Nephron progenitor cell (in vitro differentiated cells): ENCODE data around the gene LZIC.

ENCODE experiments used
- DNase-seq: peaks from one replicate; pipeline ENCODE4 v3.0.0; 2021
- H3K27ac Mint-ChIP-seq: 2 replicates; pipeline ENCODE4 v1.8.0; 2021; ENCODE audit warnings: mild to moderate bottlenecking, moderate library complexity, mixed read lengths
- H3K27me3 Mint-ChIP-seq: 2 replicates; pipeline ENCODE4 v1.8.0; 2021; ENCODE audit warnings: mild to moderate bottlenecking, low read depth, mixed read lengths; ENCODE audit not compliant: poor library complexity
- H3K36me3 Mint-ChIP-seq: 2 replicates; pipeline ENCODE4 v1.8.0; 2021; ENCODE audit warnings: low read depth, mixed read lengths
- H3K4me1 Mint-ChIP-seq: 2 replicates; pipeline ENCODE4 v1.8.0; 2021; ENCODE audit warnings: mixed read lengths
- H3K4me3 Mint-ChIP-seq: 2 replicates; pipeline ENCODE4 v1.8.0; 2021; ENCODE audit warnings: mild to moderate bottlenecking, moderate library complexity, mixed read lengths
- H3K9me3 Mint-ChIP-seq: 2 replicates; pipeline ENCODE4 v1.8.0; 2021; ENCODE audit warnings: mild to moderate bottlenecking, moderate library complexity, mixed read lengths
- CTCF ChIP-seq: fragments of 200-600 bp; sonication (generic); IDR thresholded peaks from 2 replicates; pipeline ENCODE4 v1.5.0; 2021; ENCODE audit warnings: antibody characterized with exemption

LZIC gene

GRCh38 chr1:9887070-9887469 lies 56.1 kb downstream of the LZIC start:
- H3K4me3 Mint-ChIP-seq: no peak overlapping the region
- no peaks in the 10 kb centered on the region for H3K36me3 Mint-ChIP-seq
- peak overlapping the region; percentile 42 for H3K27ac Mint-ChIP-seq
- TF ChIP-seq CTCF: no peak
- no peaks in the 10 kb centered on the region for H3K27me3 Mint-ChIP-seq
- no peak for DNase-seq
- H3K4me1 Mint-ChIP-seq: peaks cover 42% of the 10 kb centered on the region
- no peaks in the 10 kb centered on the region for H3K9me3 Mint-ChIP-seq

- no peak overlapping the region for H3K4me3 Mint-ChIP-seq
- H3K36me3 Mint-ChIP-seq: no peaks in the 10 kb centered on the region
- DNase-seq: no peak
- no peak overlapping the region for H3K27ac Mint-ChIP-seq
- no peaks in the 10 kb centered on the region for H3K9me3 Mint-ChIP-seq
- TF ChIP-seq CTCF: no peak
- H3K27me3 Mint-ChIP-seq: no peaks in the 10 kb centered on the region
- H3K4me1 Mint-ChIP-seq: peaks cover 39% of the 10 kb centered on the region
Observed at GRCh38 chr1:9886092-9886742, 57.0 kb downstream of the LZIC start.

GRCh38 chr1:9884805-9885204 lies 58.4 kb downstream of the LZIC start:
- no peaks in the 10 kb centered on the region for H3K27me3 Mint-ChIP-seq
- H3K4me3 Mint-ChIP-seq: no peak overlapping the region
- TF ChIP-seq CTCF: no peak
- H3K27ac Mint-ChIP-seq: peak overlapping the region; percentile 83
- peaks cover 25% of the 10 kb centered on the region for H3K4me1 Mint-ChIP-seq
- no peaks in the 10 kb centered on the region for H3K36me3 Mint-ChIP-seq
- DNase-seq: no peak
- no peaks in the 10 kb centered on the region for H3K9me3 Mint-ChIP-seq

- H3K27me3 Mint-ChIP-seq: no peaks in the 10 kb centered on the region
- no peak for TF ChIP-seq CTCF
- no peak for DNase-seq
- no peaks in the 10 kb centered on the region for H3K36me3 Mint-ChIP-seq
- no peak overlapping the region for H3K4me3 Mint-ChIP-seq
- H3K4me1 Mint-ChIP-seq: peaks cover 15% of the 10 kb centered on the region
- H3K27ac Mint-ChIP-seq: peak overlapping the region; percentile 54
- no peaks in the 10 kb centered on the region for H3K9me3 Mint-ChIP-seq
Observed at GRCh38 chr1:9883585-9884449, 59.4 kb downstream of the LZIC start.

- Mint-ChIP-seq H3K36me3 (no peaks in the 10 kb centered on the region), H3K27me3 (no peaks in the 10 kb centered on the region), H3K9me3 (no peaks in the 10 kb centered on the region), H3K4me1 (peaks cover 12% of the 10 kb centered on the region), H3K27ac (peak overlapping the region; percentile 87), H3K4me3 (no peak overlapping the region)
- DNase-seq: no peak
- no peak for TF ChIP-seq CTCF
Observed at GRCh38 chr1:9882945-9883303, 60.3 kb downstream of the LZIC start.
